ENCODE data around the gene MEN1. TPM values are rescaled to one million over a fixed set of nuclear protein-coding genes. Genes with fewer than 3 reads are reported as not detected.

Gene MEN1
- total and polyA plus RNA-seq, 2 of the 13 experiments (the other 11 are each of a cell fraction or from before 2014, with no cell fraction given), result 20.5 to 27.3 TPM

DNA sequence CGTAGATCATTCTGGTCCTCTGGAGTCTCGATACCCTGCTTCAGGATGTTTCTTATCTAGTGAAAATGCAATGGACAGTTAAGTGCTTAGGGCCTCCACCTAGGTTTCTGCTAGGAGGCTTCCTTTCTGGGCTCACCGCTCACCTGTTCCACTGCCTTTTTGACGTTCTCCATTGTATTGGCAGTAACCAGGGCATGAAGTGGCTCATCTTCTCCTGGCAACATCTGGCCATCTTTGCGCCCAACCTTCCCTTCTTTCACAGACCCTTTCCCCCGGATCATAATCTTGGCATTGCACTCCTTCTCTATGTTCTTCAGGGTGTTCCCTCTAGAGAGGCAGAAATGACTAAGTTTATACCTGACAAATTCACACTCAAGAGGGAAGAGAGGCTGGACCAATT, 41.1 kb downstream of the MEN1 start:
- Histone ChIP-seq H3K4me3 (replicated peaks in 1 of 3; ENCODE audit: insufficient read depth in 1 of 3, low read depth in 2 of 3, low read length in 3 of 3) (no peak overlapping the region), H3K4me1 (ENCODE audit: insufficient read depth, low read length) (peaks cover 15% of the 10 kb centered on the region), H3K27ac (ENCODE audit: extremely low read length, insufficient read depth, low read length) (no peak overlapping the region), H3K9ac (ENCODE audit: insufficient read depth, low read depth, low read length) (no peak overlapping the region), H4K20me1 (ENCODE audit: insufficient read depth, low read length) (peaks cover 89% of the 10 kb centered on the region), H3K4me2 (ENCODE audit: low read depth, low read length) (no peak overlapping the region), H3K79me2 (ENCODE audit: insufficient read depth, low read length) (peaks cover 31% of the 10 kb centered on the region), H3K36me3 (replicated peaks in 1 of 2; ENCODE audit: control insufficient read depth in 1 of 2, insufficient read depth in 2 of 2, low read length in 2 of 2) (peaks cover 64 to 92% of the 10 kb centered on the region in 2 experiments), H2AFZ (ENCODE audit: low read length) (no peak overlapping the region), H3K9me3 (ENCODE audit: low read length) (no peaks in the 10 kb centered on the region), H3K27me3 (ENCODE audit: control insufficient read depth in 1 of 2, insufficient read depth in 2 of 2, low read length in 2 of 2) (no peaks in the 10 kb centered on the region)
- FAIRE-seq (no peak), ATAC-seq (no peak), DNase-seq (ENCODE audit: low spot score) (no peak)
- POLR2A ChIA-PET, result no interaction called here
- CTCF ChIA-PET (ENCODE audit: low intra/inter-chr PET ratio, low total read pairs), result no interaction called here
- 99% methylated on average over 6 of the region's 6 CpGs for WGBS (ENCODE audit: low lambda C conversion rate)
- TF ChIP-seq STAG1 (CRISPR knock-in tag; IDR thresholded peaks at IDR 0.05) (no peak), POLR2AphosphoS5 (IDR thresholded peaks at IDR 0.05; ENCODE audit: low read depth, low read length) (no peak), BCL6 (CRISPR knock-in tag; IDR thresholded peaks at IDR 0.05) (no peak), ZNF792 (CRISPR knock-in tag; IDR thresholded peaks at IDR 0.05) (no peak), ZNF362 (CRISPR knock-in tag; IDR thresholded peaks at IDR 0.05; ENCODE audit: borderline replicate concordance) (no peak)
- no TSS peak for BruUV-seq (replicated peaks)
- in situ Hi-C loops (cut with HindIII; ENCODE audit: extremely low pct_ligation_motif_present, low pct_unique_long_range_greater_than_20kb), result no loop called here
- intact Hi-C loops (cut with micrococcal nuclease; ENCODE audit: unreplicated experiment), result no loop called here

DNA sequence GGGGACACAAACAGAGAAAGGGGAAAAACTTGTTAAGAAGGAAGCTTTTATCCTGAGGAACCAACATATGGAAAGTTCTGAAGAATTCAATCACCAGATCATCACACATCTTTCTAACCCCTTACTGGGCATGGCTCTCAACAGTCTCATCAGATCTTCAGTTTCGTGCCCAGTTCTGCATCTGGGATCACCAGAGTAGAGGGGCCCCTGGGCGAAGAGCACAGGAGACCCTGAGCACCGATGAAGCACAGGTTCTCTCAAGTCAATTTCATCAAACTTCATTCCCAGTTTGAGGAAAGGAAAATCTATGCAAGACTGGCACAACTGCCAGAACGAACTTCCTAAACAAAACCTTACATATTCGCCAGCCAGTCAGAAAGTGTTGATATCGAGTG, 42.1 kb downstream of the MEN1 start:
- intact Hi-C loops (cut with micrococcal nuclease; ENCODE audit: unreplicated experiment) (no loop called here), in situ Hi-C loops (cut with HindIII; ENCODE audit: extremely low pct_ligation_motif_present, low pct_unique_long_range_greater_than_20kb) (no loop called here)
- H3K79me2 ChIP-seq (ENCODE audit: insufficient read depth, low read length), result peaks cover 21% of the 10 kb centered on the region
- TF ChIP-seq REXO4 (CRISPR knock-in tag; IDR thresholded peaks at IDR 0.05; ENCODE audit: borderline replicate concordance), result no peak
- TF ChIP-seq PHF8 (CRISPR knock-in tag; IDR thresholded peaks at IDR 0.05), result no peak
- TF ChIP-seq HOXA9 (CRISPR knock-in tag; IDR thresholded peaks at IDR 0.05; ENCODE audit: borderline replicate concordance), result no peak
- 0 out of 2 replicates have a peak, but pooled peaks have one; percentile 3 for TF ChIP-seq POLR2AphosphoS2 (IDR thresholded peaks at IDR 0.05; ENCODE audit: low read depth, low read length)
- no peak overlapping the region for H3K4me2 ChIP-seq (ENCODE audit: low read depth, low read length)
- ChIA-PET CTCF (ENCODE audit: low intra/inter-chr PET ratio, low total read pairs) (no interaction called here), POLR2A (no interaction called here)
- no peak overlapping the region for H3K4me3 ChIP-seq (replicated peaks in 1 of 3; ENCODE audit: insufficient read depth in 1 of 3, low read depth in 2 of 3, low read length in 3 of 3)
- FAIRE-seq (no peak), ATAC-seq (no peak), DNase-seq (ENCODE audit: low spot score) (no peak)
- H3K27me3 ChIP-seq (ENCODE audit: control insufficient read depth in 1 of 2, insufficient read depth in 2 of 2, low read length in 2 of 2), result no peaks in the 10 kb centered on the region
- H3K27ac ChIP-seq (ENCODE audit: extremely low read length, insufficient read depth, low read length), result no peak overlapping the region
- no peak overlapping the region for H2AFZ ChIP-seq (ENCODE audit: low read length)
- H3K36me3 ChIP-seq (replicated peaks in 1 of 2; ENCODE audit: control insufficient read depth in 1 of 2, insufficient read depth in 2 of 2, low read length in 2 of 2), result peaks cover 65 to 92% of the 10 kb centered on the region in 2 experiments
- H3K9ac ChIP-seq (ENCODE audit: insufficient read depth, low read depth, low read length), result no peak overlapping the region
- 98% methylated on average over 6 of the region's 6 CpGs for WGBS (ENCODE audit: low lambda C conversion rate)
- BruUV-seq (replicated peaks), result no TSS peak
- no peaks in the 10 kb centered on the region for H3K9me3 ChIP-seq (ENCODE audit: low read length)
- peaks cover 89% of the 10 kb centered on the region for H4K20me1 ChIP-seq (ENCODE audit: insufficient read depth, low read length)
- H3K4me1 ChIP-seq (ENCODE audit: insufficient read depth, low read length), result peaks cover 10% of the 10 kb centered on the region; the same call in 1 of the 2 replicates

Measured in HepG2 (cell line).